HCT116 (cell line): Measurements from ENCODE around the gene TMEM61. TPM values are rescaled to one million over a fixed set of nuclear protein-coding genes. Genes with fewer than 3 reads are reported as not detected.
A peak's percentile ranks its signal among the peaks of the same experiment; 100 is the strongest.

Source experiments
- CEBPB ChIP-seq: IDR thresholded peaks from 2 replicates; pipeline ENCODE4 v1.6.1; 2012; ENCODE audit warnings: low read depth
- CTCF ChIP-seq, 3 experiments: fragments of 200-600 bp in 1 of 3; sonication (generic) in 1 of 3; IDR thresholded peaks in 2 of 3; conservative IDR thresholded peaks in 1 of 3; 2 replicates each; pipeline ENCODE4 v1.5.1; 2012 to 2017; ENCODE audit warnings: low read depth in 2 of 3, low read length in 2 of 3, antibody characterized with exemption in 1 of 3, borderline replicate concordance in 1 of 3, control low read depth in 1 of 3, mild to moderate bottlenecking in 1 of 3, mixed read lengths in 1 of 3, mixed run types in 1 of 3, moderate library complexity in 1 of 3; ENCODE audit not compliant: insufficient read depth in 1 of 3
- EGR1 ChIP-seq: IDR thresholded peaks from 2 replicates; pipeline ENCODE4 v1.6.1; 2012; ENCODE audit warnings: low read depth
- JUND ChIP-seq: IDR thresholded peaks from 2 replicates; pipeline ENCODE4 v1.6.1; 2012
- MAX ChIP-seq: IDR thresholded peaks from 2 replicates; pipeline ENCODE4 v1.6.1; 2012
- POLR2A ChIP-seq: IDR thresholded peaks from 2 replicates; pipeline ENCODE4 v1.7.0; 2011; ENCODE audit warnings: borderline replicate concordance; ENCODE audit not compliant: insufficient read depth, insufficient read length; ENCODE audit errors: extremely low read depth
- POLR2AphosphoS5 ChIP-seq: IDR thresholded peaks from 2 replicates; pipeline ENCODE4 v1.6.1; 2011; ENCODE audit warnings: mild to moderate bottlenecking, low read depth, low read length, moderate library complexity
- SP1 ChIP-seq: IDR thresholded peaks from 2 replicates; pipeline ENCODE4 v1.6.1; 2012; ENCODE audit warnings: low read depth
- ZFX ChIP-seq: fragments of 450-650 bp; IDR thresholded peaks from 2 replicates; pipeline ENCODE4 v1.6.1; 2017
- total RNA-seq: library from RNA; stranded (reverse); gene quantifications from one replicate; pipeline ENCODE4 v1.2.1, GENCODE V29; 2021; ENCODE audit not compliant: unreplicated experiment
- TF ChIP-seq, protein P1 (sequence below): IDR thresholded peaks from 2 replicates; pipeline ENCODE4 v1.6.1; 2012; ENCODE audit warnings: low read depth

The TMEM61 gene
- total RNA-seq, 1 experiment from 2014 or later = 4.4 TPM

DNA sequence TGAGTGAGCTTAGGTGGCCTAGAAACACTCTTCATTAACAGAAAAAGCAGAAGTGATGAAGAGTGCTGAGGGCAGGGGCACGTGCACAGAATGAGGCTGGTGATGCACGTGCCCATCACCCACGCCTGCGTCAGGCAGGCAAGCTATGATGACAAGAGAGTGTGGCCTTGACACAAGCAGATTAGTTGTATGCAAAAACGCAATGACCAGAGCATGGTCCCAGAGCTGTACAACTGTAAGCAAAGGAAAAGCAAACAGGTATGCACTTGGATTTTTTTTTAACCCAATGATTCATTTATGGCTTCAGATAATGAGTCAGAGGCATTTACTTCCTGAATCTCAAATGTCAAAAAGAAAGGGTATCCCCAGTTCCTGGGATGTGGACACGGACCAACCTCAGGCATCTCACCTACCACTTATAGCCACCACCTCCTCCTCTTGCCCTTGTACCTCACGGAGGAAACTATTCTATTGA lies 9.1 kb upstream of the TMEM61 start (continued):
- TF ChIP-seq CTCF (IDR thresholded peaks at IDR 0.05 in 2 of 3, conservative IDR thresholded peaks at IDR 0.05 in 1 of 3; ENCODE audit: borderline replicate concordance in 1 of 3, insufficient read depth in 1 of 3, low read depth in 2 of 3, low read length in 2 of 3) = no peak
- no peak for TF ChIP-seq POLR2A
- TF ChIP-seq JUND = peak; percentile 93
- peak; percentile 56 for TF ChIP-seq CEBPB
- TF ChIP-seq, protein P1, sequence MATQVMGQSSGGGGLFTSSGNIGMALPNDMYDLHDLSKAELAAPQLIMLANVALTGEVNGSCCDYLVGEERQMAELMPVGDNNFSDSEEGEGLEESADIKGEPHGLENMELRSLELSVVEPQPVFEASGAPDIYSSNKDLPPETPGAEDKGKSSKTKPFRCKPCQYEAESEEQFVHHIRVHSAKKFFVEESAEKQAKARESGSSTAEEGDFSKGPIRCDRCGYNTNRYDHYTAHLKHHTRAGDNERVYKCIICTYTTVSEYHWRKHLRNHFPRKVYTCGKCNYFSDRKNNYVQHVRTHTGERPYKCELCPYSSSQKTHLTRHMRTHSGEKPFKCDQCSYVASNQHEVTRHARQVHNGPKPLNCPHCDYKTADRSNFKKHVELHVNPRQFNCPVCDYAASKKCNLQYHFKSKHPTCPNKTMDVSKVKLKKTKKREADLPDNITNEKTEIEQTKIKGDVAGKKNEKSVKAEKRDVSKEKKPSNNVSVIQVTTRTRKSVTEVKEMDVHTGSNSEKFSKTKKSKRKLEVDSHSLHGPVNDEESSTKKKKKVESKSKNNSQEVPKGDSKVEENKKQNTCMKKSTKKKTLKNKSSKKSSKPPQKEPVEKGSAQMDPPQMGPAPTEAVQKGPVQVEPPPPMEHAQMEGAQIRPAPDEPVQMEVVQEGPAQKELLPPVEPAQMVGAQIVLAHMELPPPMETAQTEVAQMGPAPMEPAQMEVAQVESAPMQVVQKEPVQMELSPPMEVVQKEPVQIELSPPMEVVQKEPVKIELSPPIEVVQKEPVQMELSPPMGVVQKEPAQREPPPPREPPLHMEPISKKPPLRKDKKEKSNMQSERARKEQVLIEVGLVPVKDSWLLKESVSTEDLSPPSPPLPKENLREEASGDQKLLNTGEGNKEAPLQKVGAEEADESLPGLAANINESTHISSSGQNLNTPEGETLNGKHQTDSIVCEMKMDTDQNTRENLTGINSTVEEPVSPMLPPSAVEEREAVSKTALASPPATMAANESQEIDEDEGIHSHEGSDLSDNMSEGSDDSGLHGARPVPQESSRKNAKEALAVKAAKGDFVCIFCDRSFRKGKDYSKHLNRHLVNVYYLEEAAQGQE = no peak
- no peak for TF ChIP-seq EGR1
- TF ChIP-seq MAX = peak; percentile 89
- peak; percentile 34; the same call in 1 of the 2 replicates for TF ChIP-seq POLR2AphosphoS5
- peak; percentile 88 for TF ChIP-seq SP1
- no peak for TF ChIP-seq ZFX
